ENCODE measurements around the gene DCP1A. TPM values are rescaled to one million over a fixed set of nuclear protein-coding genes. Genes with fewer than 3 reads are reported as not detected.

The DCP1A gene
- total and polyA plus RNA-seq, 2 donors (not counting 3 experiments of a cell fraction or from before 2014, with no cell fraction given) = 32.3 to 38.0 TPM

DNA sequence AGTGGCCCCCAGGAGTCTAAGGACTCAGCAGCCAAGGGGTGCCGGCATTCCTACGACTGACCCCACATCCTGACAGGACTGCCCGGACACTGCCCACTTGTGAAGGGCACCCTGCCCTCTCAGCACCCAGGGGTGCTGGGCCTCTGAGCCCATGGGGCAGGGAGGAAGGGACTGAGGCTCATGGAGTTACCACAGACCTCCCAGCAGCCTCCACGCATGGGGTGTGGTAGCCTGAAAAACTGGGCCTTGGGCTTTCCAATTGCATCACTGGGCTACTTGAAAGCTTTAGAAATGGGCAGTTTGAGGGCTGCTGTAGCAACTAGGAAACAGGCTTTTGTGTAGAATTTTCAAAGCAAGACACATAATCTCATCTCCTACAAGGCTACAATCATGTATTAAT lies 104.7 kb downstream of the DCP1A start:
- Histone ChIP-seq H3K4me3 (replicated peaks in 1 of 3; ENCODE audit: insufficient read depth in 1 of 3, low read depth in 1 of 3, low read length in 3 of 3) (no peak overlapping the region), H3K9me3 (replicated peaks; ENCODE audit: control insufficient read depth, insufficient read depth, low read length) (no peaks in the 10 kb centered on the region), H2AFZ (ENCODE audit: low read depth, low read length) (no peak overlapping the region), H3K9me1 (replicated peaks; ENCODE audit: control insufficient read depth, extremely low read depth, insufficient read depth, low read length) (no peaks in the 10 kb centered on the region), H3K79me2 (ENCODE audit: control insufficient read depth, insufficient read depth, low read length) (peaks cover 77% of the 10 kb centered on the region), H3K4me1 (ENCODE audit: control insufficient read depth, extremely low read depth, insufficient read depth, low read length) (peaks cover 24% of the 10 kb centered on the region), H3K27ac (ENCODE audit: insufficient read depth, low read depth, low read length) (no peak overlapping the region), H3K36me3 (ENCODE audit: control insufficient read depth in 2 of 2, extremely low read depth in 1 of 2, insufficient read depth in 2 of 2, low read length in 2 of 2) (peaks cover 23 to 25% of the 10 kb centered on the region in 2 experiments), H3K9ac (replicated peaks; ENCODE audit: extremely low read depth, insufficient read depth, low read length) (no peak overlapping the region), H3K4me2 (ENCODE audit: insufficient read depth, low read length) (no peak overlapping the region), H3K27me3 (ENCODE audit: control insufficient read depth in 2 of 2, insufficient read depth in 2 of 2, low read length in 2 of 2) (no peaks in the 10 kb centered on the region), H4K20me1 (replicated peaks; ENCODE audit: control insufficient read depth, extremely low read depth, insufficient read depth, low read length) (peaks cover 2% of the 10 kb centered on the region)
- intact Hi-C loops (cut with micrococcal nuclease) (no loop called here), dilution Hi-C loops (cut with MboI; ENCODE audit: extremely low pct_ligation_motif_present, low sequenced_read_pairs) (no loop called here)
- DNase-seq (ENCODE audit: low read depth, low spot score) (no peak), FAIRE-seq (peak; percentile 54)
- ChIA-PET POLR2A (no interaction called here), CTCF (interaction anchor here (0.6 kb wide), 1 partner anchor 654 kb away, joined by 5 read pairs; no protein-coding TSS in a partner anchor)
- no TSS peak for BruUV-seq (replicated peaks)
- TF ChIP-seq JUN (IDR thresholded peaks at IDR 0.05; ENCODE audit: borderline replicate concordance, insufficient read depth, insufficient read length, low read depth) (no peak), EZH2 (IDR thresholded peaks at IDR 0.05; ENCODE audit: borderline replicate concordance, low read depth, low read length, severe bottlenecking) (no peak), POLR2AphosphoS5 (IDR thresholded peaks at IDR 0.05; ENCODE audit: insufficient read depth, low read depth, low read length) (no peak), MYC (IDR thresholded peaks at IDR 0.05; ENCODE audit: low read depth, low read length) (no peak), GATA2 (IDR thresholded peaks at IDR 0.05; ENCODE audit: insufficient read depth, insufficient read length, low read depth, low read length) (no peak), CTCF (IDR thresholded peaks at IDR 0.05; ENCODE audit: extremely low read depth in 1 of 2, insufficient read depth in 1 of 2, low read depth in 1 of 2, low read length in 2 of 2) (no peak), FOS (IDR thresholded peaks at IDR 0.05; ENCODE audit: borderline replicate concordance, insufficient read depth, low read length) (no peak), POLR2A (IDR thresholded peaks at IDR 0.05; ENCODE audit: low read depth, low read length) (no peak)
- TF ChIP-seq, protein P1, sequence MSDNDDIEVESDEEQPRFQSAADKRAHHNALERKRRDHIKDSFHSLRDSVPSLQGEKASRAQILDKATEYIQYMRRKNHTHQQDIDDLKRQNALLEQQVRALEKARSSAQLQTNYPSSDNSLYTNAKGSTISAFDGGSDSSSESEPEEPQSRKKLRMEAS (IDR thresholded peaks at IDR 0.05; ENCODE audit: insufficient read depth, insufficient read length) = no peak

Measured in endothelial cell of umbilical vein (primary cell).